Thyroid gland (tissue), 4 donors: ENCODE results near the gene NBEAL2. TPM values are rescaled to one million over a fixed set of nuclear protein-coding genes. Genes with fewer than 3 reads are reported as not detected.

Experiments used
- DNase-seq, 2 donors: peaks; one replicate each; pipeline ENCODE4 v3.0.0-alpha.2; 2019
- H3K27ac ChIP-seq, 3 donors: fragments of 200-600 bp; sonication (generic); 1 replicate in 2 of 3; 2 replicates in 1 of 3; pipeline ENCODE4 v1.5.1; 2016 to 2019; ENCODE audit warnings: mild to moderate bottlenecking in 1 of 3, moderate library complexity in 1 of 3
- H3K27me3 ChIP-seq: fragments of 200-600 bp; sonication (generic); one replicate; pipeline ENCODE4 v1.5.1; 2019
- H3K36me3 ChIP-seq, 2 donors: fragments of 200-600 bp; sonication (generic); one replicate each; pipeline ENCODE4 v1.5.1; 2016 to 2019
- H3K4me1 ChIP-seq, 2 donors: fragments of 200-600 bp; sonication (generic); one replicate each; pipeline ENCODE4 v1.5.1; 2017 to 2019
- H3K4me3 ChIP-seq, 3 donors: fragments of 200-600 bp; sonication (generic); replicated peaks in 1 of 3; 1 replicate in 2 of 3; 2 replicates in 1 of 3; pipeline ENCODE4 v1.5.1; 2016; ENCODE audit warnings: mild to moderate bottlenecking in 1 of 3
- H3K9me3 ChIP-seq: fragments of 200-600 bp; sonication (generic); one replicate; pipeline ENCODE4 v1.5.1; 2017
- POLR2A ChIP-seq, 2 donors: fragments of 450-650 bp; IDR thresholded peaks; one replicate each; pipeline ENCODE4 v1.6.1; 2017; ENCODE audit warnings: antibody characterized with exemption in 2 of 2, mild to moderate bottlenecking in 2 of 2, moderate library complexity in 1 of 2
- WGBS, 2 donors: methylation state at CpG; one replicate each; pipeline ENCODE4 v1.1.5; 2017; 5-methylcytosine and 5-hydroxymethylcytosine counted together
- intact Hi-C: fragments of 100-400 bp; cut with DNase I; formaldehyde crosslinking; loops from one replicate; pipeline ENCODE4 v1.15.1; 2023
- total RNA-seq, 4 donors: library from RNA; depleted of rRNA; stranded (reverse); fragments of >200 nt; gene quantifications; one replicate each; pipeline ENCODE4 v1.2.3, GENCODE V29; 2016
- TF ChIP-seq, protein P1 (sequence below), 6 experiments: fragments of 200-600 bp in 3 of 6; fragments of 450-650 bp in 3 of 6; sonication (generic) in 3 of 6; IDR thresholded peaks; one replicate each; pipeline ENCODE4 v1.5.1; 2016 to 2019; ENCODE audit warnings: antibody characterized with exemption in 6 of 6, mild to moderate bottlenecking in 2 of 6, inconsistent platforms in 1 of 6, moderate library complexity in 1 of 6

NBEAL2 gene
- total RNA-seq, 4 donors from 2014 or later: 19.4 to 38.6 (median 27.5) TPM

DNA sequence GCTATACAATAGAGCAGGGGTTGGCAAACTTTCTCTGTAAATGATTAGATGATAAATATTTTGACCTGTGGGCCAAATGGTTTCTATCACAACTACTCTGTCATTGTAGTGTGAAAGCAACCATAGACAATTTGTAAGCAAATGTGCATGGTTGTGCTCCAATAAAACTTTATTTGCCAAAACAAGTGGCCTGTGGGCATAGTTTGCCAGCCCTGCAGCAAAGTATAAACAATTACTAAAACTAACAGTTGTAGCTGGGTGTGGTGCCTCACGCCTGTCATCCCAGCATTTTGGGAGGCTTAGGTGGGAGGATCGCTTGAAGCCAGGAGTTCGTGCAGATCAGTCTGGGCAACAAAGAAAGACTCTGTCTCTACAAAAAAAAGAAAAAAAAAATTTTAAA is 61.6 kb downstream of the NBEAL2 start:
- intact Hi-C loops: no loop called here
- TF ChIP-seq POLR2A (IDR thresholded peaks at IDR 0.05): no peak
- TF ChIP-seq, protein P1, sequence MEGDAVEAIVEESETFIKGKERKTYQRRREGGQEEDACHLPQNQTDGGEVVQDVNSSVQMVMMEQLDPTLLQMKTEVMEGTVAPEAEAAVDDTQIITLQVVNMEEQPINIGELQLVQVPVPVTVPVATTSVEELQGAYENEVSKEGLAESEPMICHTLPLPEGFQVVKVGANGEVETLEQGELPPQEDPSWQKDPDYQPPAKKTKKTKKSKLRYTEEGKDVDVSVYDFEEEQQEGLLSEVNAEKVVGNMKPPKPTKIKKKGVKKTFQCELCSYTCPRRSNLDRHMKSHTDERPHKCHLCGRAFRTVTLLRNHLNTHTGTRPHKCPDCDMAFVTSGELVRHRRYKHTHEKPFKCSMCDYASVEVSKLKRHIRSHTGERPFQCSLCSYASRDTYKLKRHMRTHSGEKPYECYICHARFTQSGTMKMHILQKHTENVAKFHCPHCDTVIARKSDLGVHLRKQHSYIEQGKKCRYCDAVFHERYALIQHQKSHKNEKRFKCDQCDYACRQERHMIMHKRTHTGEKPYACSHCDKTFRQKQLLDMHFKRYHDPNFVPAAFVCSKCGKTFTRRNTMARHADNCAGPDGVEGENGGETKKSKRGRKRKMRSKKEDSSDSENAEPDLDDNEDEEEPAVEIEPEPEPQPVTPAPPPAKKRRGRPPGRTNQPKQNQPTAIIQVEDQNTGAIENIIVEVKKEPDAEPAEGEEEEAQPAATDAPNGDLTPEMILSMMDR (IDR thresholded peaks at IDR 0.05): no peak
- Histone ChIP-seq H3K9me3 (no peaks in the 10 kb centered on the region), H3K36me3 (peaks cover 37 to 43% of the 10 kb centered on the region in 2 donors), H3K4me1 (peaks cover 0 to under 1% of the 10 kb centered on the region in 2 donors), H3K4me3 (no peak overlapping the region), H3K27ac (no peak overlapping the region), H3K27me3 (no peaks in the 10 kb centered on the region)
- WGBS, 2 donors: 96 to 98% methylated on average over 3 of the region's 3 CpGs
- DNase-seq: no peak

DNA sequence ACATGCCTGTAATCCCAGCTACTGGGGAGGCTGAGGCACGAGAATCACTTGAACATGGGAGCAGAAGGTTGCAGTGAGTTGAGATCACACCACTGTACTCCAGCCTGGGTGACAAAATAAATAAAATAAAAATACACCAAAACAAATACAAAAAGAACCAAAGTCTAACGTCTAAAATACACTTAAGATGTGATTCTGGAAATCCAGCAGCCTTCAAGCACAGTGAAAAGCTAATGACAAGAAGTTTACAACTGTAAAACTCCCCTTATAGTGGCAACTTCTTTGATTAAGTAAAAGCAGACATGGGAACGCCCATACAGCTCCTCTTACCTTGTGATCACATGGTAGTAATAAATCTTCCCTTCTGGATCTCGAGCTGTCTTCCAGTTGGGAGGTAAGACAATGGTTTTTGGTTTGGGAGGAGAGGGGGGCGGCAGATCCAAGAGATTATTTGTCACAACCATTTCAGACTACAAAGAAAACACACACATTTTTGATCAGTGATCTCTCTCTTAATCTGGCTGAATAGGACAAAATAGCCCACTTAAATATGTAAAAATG is 62.8 kb downstream of the NBEAL2 start:
- Histone ChIP-seq H3K27ac (no peak overlapping the region), H3K9me3 (no peaks in the 10 kb centered on the region), H3K36me3 (peaks cover 35 to 36% of the 10 kb centered on the region in 2 donors), H3K4me3 (no peak overlapping the region), H3K27me3 (no peaks in the 10 kb centered on the region), H3K4me1 (peaks cover 7 to 10% of the 10 kb centered on the region in 2 donors)
- WGBS, 2 donors: 81 to 93% methylated on average over 5 of the region's 5 CpGs
- no peak for DNase-seq
- intact Hi-C loops: no loop called here
- no peak for TF ChIP-seq POLR2A (IDR thresholded peaks at IDR 0.05)
- TF ChIP-seq, protein P1 (IDR thresholded peaks at IDR 0.05): no peak

DNA sequence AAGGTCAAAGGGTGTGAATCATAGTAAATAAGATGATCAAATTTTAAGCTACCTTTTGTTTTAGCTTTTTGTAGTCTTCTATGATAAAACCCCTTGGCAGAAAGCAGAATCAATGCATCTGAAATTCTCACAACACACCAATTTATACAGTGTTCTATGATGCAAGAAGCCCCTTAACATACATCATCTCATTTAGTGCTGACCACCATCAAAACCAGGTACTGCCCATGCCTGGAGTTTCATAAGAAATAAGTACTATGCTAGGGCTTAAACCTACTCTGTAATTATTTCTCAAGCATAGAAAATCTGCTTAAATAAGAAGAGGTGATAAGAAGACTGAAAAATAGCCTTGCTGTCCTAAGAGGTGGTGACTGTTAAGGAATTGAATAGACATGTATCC is 67.6 kb downstream of the NBEAL2 start:
- Histone ChIP-seq H3K9me3 (no peaks in the 10 kb centered on the region), H3K4me1 (peaks cover 12% of the 10 kb centered on the region in 2 donors), H3K27me3 (no peaks in the 10 kb centered on the region), H3K27ac (peak overlapping the region in 1 of 3 donors; percentile 27), H3K36me3 (peaks cover 12% of the 10 kb centered on the region in 2 donors), H3K4me3 (no peak overlapping the region)
- intact Hi-C loops: no loop called here
- TF ChIP-seq, protein P1 (IDR thresholded peaks at IDR 0.05): no peak
- no peak for TF ChIP-seq POLR2A (IDR thresholded peaks at IDR 0.05)
- DNase-seq: no peak

DNA sequence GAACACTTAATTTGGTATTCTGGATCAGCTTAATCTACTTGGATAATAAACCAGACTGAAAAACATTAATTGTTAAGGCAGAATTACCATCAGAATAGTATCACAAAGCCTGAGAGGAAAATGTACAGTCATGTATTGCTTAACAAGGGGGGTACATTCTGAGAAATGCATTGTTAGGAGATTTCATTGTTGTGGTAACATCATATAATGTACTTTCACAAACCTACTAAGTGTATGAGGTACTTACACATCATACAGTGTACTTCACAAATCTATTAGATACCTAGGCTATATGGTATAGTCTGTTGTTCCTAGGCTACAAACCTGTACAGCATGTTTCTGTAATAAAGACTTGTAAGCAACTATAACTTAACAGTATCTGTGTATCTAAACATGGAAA is 68.2 kb downstream of the NBEAL2 start:
- H3K27me3 ChIP-seq: no peaks in the 10 kb centered on the region
- H3K4me3 ChIP-seq: no peak overlapping the region
- peaks cover 6 to 12% of the 10 kb centered on the region in 2 donors for H3K36me3 ChIP-seq
- intact Hi-C loops: no loop called here
- H3K27ac ChIP-seq: no peak overlapping the region
- no peak for TF ChIP-seq POLR2A (IDR thresholded peaks at IDR 0.05)
- TF ChIP-seq, protein P1 (IDR thresholded peaks at IDR 0.05): no peak
- peaks cover 12% of the 10 kb centered on the region in 2 donors for H3K4me1 ChIP-seq
- DNase-seq: no peak
- no peaks in the 10 kb centered on the region for H3K9me3 ChIP-seq

DNA sequence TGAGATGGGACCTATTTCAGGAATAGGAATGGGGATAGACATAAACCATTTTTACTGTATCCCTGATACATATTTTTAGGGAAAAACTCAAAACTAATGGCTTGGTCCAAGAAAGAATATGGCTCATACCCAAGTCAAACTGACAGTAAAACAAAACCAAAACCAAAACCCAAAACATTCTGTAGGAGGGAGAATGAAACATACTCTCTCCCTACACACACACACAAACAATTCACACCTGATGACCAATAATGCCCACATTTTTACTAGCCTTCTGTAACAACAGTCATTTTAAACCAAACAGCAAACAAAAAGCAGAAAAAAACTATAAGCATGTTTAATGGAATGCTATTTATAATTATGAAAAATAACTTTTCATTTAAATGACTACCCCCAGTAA is 74.9 kb downstream of the NBEAL2 start:
- Histone ChIP-seq H3K4me1 (no peaks in the 10 kb centered on the region), H3K27me3 (no peaks in the 10 kb centered on the region), H3K9me3 (no peaks in the 10 kb centered on the region), H3K36me3 (peaks cover 7 to 15% of the 10 kb centered on the region in 2 donors), H3K4me3 (no peak overlapping the region), H3K27ac (no peak overlapping the region)
- DNase-seq: no peak
- intact Hi-C loops: no loop called here
- TF ChIP-seq, protein P1 (IDR thresholded peaks at IDR 0.05): no peak
- no peak for TF ChIP-seq POLR2A (IDR thresholded peaks at IDR 0.05)
